G401.6 (cell line): ENCODE data around the gene GPC5.
"Not testable (repeated sequence)": the region's sequence is repeated elsewhere in the genome, so short reads cannot be mapped to it uniquely, and the experiment has no call there.

ENCODE experiments used
- FAIRE-seq: peaks from 2 replicates; lab custom pipeline; 2012; peaks lifted over from hg19 to GRCh38; lab: Jason Lieb, UNC

The GPC5 gene

GRCh38 chr13:92290718-92291307 is 892.4 kb downstream of the GPC5 start:
- not testable (repeated sequence) for FAIRE-seq

- FAIRE-seq = not testable (repeated sequence)
These were observed 896.1 kb downstream of the GPC5 start for GRCh38 chr13:92294533-92294932.

GRCh38 chr13:92296154-92296671 is 897.8 kb downstream of the GPC5 start:
- FAIRE-seq = not testable (repeated sequence)

- no peak for FAIRE-seq
These were observed 899.8 kb downstream of the GPC5 start for GRCh38 chr13:92297971-92298942.

- no peak for FAIRE-seq
These were observed 902.2 kb downstream of the GPC5 start for GRCh38 chr13:92300651-92301050.

- FAIRE-seq = no peak
These were observed 905.0 kb downstream of the GPC5 start for GRCh38 chr13:92303428-92303827.

- no peak for FAIRE-seq
These were observed 909.3 kb downstream of the GPC5 start for GRCh38 chr13:92307752-92308151.

- FAIRE-seq = no peak
These were observed 914.4 kb downstream of the GPC5 start for GRCh38 chr13:92312823-92313222.

- no peak for FAIRE-seq
These were observed 915.0 kb downstream of the GPC5 start for GRCh38 chr13:92313382-92313781.

- FAIRE-seq = no peak
These were observed 916.8 kb downstream of the GPC5 start for GRCh38 chr13:92315265-92315664.

- no peak for FAIRE-seq
These were observed 917.6 kb downstream of the GPC5 start for GRCh38 chr13:92316030-92316429.

- no peak for FAIRE-seq
These were observed 918.6 kb downstream of the GPC5 start for GRCh38 chr13:92317066-92317465.

- no peak for FAIRE-seq
These were observed 921.9 kb downstream of the GPC5 start for GRCh38 chr13:92320323-92320722.

- FAIRE-seq = no peak
These were observed 922.8 kb downstream of the GPC5 start for GRCh38 chr13:92321174-92321573.

GRCh38 chr13:92345627-92346026 is 947.2 kb downstream of the GPC5 start:
- no peak for FAIRE-seq

GRCh38 chr13:92346046-92346445 is 947.6 kb downstream of the GPC5 start:
- FAIRE-seq = no peak

GRCh38 chr13:92354583-92354982 is 956.2 kb downstream of the GPC5 start:
- FAIRE-seq = no peak

GRCh38 chr13:92355213-92355612 is 956.8 kb downstream of the GPC5 start:
- no peak for FAIRE-seq

- FAIRE-seq = no peak
These were observed 964.3 kb downstream of the GPC5 start for GRCh38 chr13:92362717-92363116.

- FAIRE-seq = no peak
These were observed 967.5 kb downstream of the GPC5 start for GRCh38 chr13:92365904-92366303.

GRCh38 chr13:92377396-92377795 is 979.0 kb downstream of the GPC5 start:
- FAIRE-seq = no peak

- no peak for FAIRE-seq
These were observed 981.0 kb downstream of the GPC5 start for GRCh38 chr13:92379371-92379770.

- no peak for FAIRE-seq
These were observed 986.0 kb downstream of the GPC5 start for GRCh38 chr13:92384410-92384809.
